GM23338 (cell line): ENCODE results near the gene CHRNA3. TPM values are rescaled to one million over a fixed set of nuclear protein-coding genes. Genes with fewer than 3 reads are reported as not detected.

Experiments used
- ATAC-seq: fragments of 200-7000 bp; cut with Tn5 transposase; 3 replicates; pipeline ENCODE4 v1.9.1; 2020
- DNase-seq: peaks from one replicate; pipeline ENCODE4 v3.0.0-alpha.2; 2015; ENCODE audit warnings: low spot score
- H2AFZ ChIP-seq: fragments of 200-600 bp; sonication (generic); 2 replicates; pipeline ENCODE4 v1.8.0; 2016; ENCODE audit warnings: antibody characterized with exemption, mild to moderate bottlenecking, moderate library complexity
- H3F3A ChIP-seq: fragments of 200-600 bp; sonication (generic); replicated peaks from 2 replicates; pipeline ENCODE4 v1.8.0; 2017; ENCODE audit warnings: antibody characterized with exemption, mixed run types, low read depth
- H3K27ac ChIP-seq: fragments of 200-600 bp; sonication (generic); 2 replicates; pipeline ENCODE4 v1.6.1; 2016; ENCODE audit warnings: low read depth
- H3K27me3 ChIP-seq: fragments of 200-600 bp; sonication (generic); 2 replicates; pipeline ENCODE4 v1.8.0; 2016; ENCODE audit warnings: mild to moderate bottlenecking, mixed run types, moderate library complexity; ENCODE audit not compliant: insufficient read depth
- H3K36me3 ChIP-seq: fragments of 200-600 bp; sonication (generic); 2 replicates; pipeline ENCODE4 v1.8.0; 2016; ENCODE audit warnings: mild to moderate bottlenecking; ENCODE audit not compliant: insufficient read depth
- H3K4me1 ChIP-seq: fragments of 200-600 bp; sonication (generic); 2 replicates; pipeline ENCODE4 v1.8.0; 2016; ENCODE audit warnings: mild to moderate bottlenecking, moderate library complexity; ENCODE audit not compliant: insufficient read depth
- H3K4me2 ChIP-seq: fragments of 200-600 bp; sonication (generic); 2 replicates; pipeline ENCODE4 v1.7.1; 2017; ENCODE audit warnings: mixed run types
- H3K4me3 ChIP-seq: fragments of 200-600 bp; sonication (generic); 2 replicates; pipeline ENCODE4 v1.6.1; 2016; ENCODE audit warnings: mixed run types
- H3K79me2 ChIP-seq: fragments of 200-600 bp; sonication (generic); replicated peaks from 2 replicates; pipeline ENCODE4 v1.8.0; 2017; ENCODE audit warnings: mild to moderate bottlenecking; ENCODE audit not compliant: insufficient read depth
- H3K9me2 ChIP-seq: fragments of 200-600 bp; sonication (generic); 2 replicates; pipeline ENCODE4 v1.8.0; 2017; ENCODE audit not compliant: insufficient read depth
- H4K20me1 ChIP-seq: fragments of 200-600 bp; sonication (generic); replicated peaks from 2 replicates; pipeline ENCODE4 v1.8.0; 2017; ENCODE audit warnings: mild to moderate bottlenecking; ENCODE audit not compliant: insufficient read depth
- H3K27ac Mint-ChIP-seq: 2 replicates; pipeline ENCODE4 v1.8.0; 2020; ENCODE audit warnings: inconsistent platforms, mild to moderate bottlenecking, moderate library complexity, mixed read lengths
- H3K27me3 Mint-ChIP-seq: 3 replicates; pipeline ENCODE4 v1.8.0; 2022; ENCODE audit warnings: low read depth, mild to moderate bottlenecking, moderate library complexity, mixed read lengths, inconsistent platforms; ENCODE audit not compliant: insufficient read depth, poor library complexity
- H3K36me3 Mint-ChIP-seq: 3 replicates; pipeline ENCODE4 v1.8.0; 2021; ENCODE audit warnings: low read depth, mild to moderate bottlenecking, inconsistent platforms, moderate library complexity, mixed read lengths
- H3K4me1 Mint-ChIP-seq: 3 replicates; pipeline ENCODE4 v1.8.0; 2020; ENCODE audit warnings: mild to moderate bottlenecking, inconsistent platforms, mixed read lengths
- H3K4me3 Mint-ChIP-seq: 3 replicates; pipeline ENCODE4 v1.8.0; 2021; ENCODE audit warnings: moderate library complexity, mild to moderate bottlenecking, inconsistent platforms, mixed read lengths
- H3K9me3 Mint-ChIP-seq: 3 replicates; pipeline ENCODE4 v1.8.0; 2020; ENCODE audit warnings: moderate library complexity, mild to moderate bottlenecking, inconsistent platforms, mixed read lengths
- CREB1 ChIP-seq: fragments of 250-450 bp; sonication (Bioruptor Pico); IDR thresholded peaks from 2 replicates; pipeline ENCODE4 v1.5.0; 2020; ENCODE audit warnings: low read depth, mild to moderate bottlenecking, moderate library complexity
- EZH2 ChIP-seq: fragments of 200-600 bp; sonication (generic); IDR thresholded peaks from one replicate; pipeline ENCODE4 v1.8.0; 2017; ENCODE audit warnings: antibody characterized with exemption, mild to moderate bottlenecking, low read depth; ENCODE audit not compliant: unreplicated experiment
- EZH2phosphoT487 ChIP-seq: fragments of 200-600 bp; sonication (generic); IDR thresholded peaks from one replicate; pipeline ENCODE4 v1.8.1; 2018; ENCODE audit warnings: antibody characterized with exemption; ENCODE audit not compliant: unreplicated experiment
- JUNB ChIP-seq: IDR thresholded peaks from one replicate; pipeline ENCODE4 v1.6.1; 2016; ENCODE audit warnings: antibody characterized with exemption; ENCODE audit not compliant: unreplicated experiment
- NANOG ChIP-seq: IDR thresholded peaks from 2 replicates; pipeline ENCODE4 v1.6.1; 2016; ENCODE audit warnings: antibody characterized with exemption, borderline replicate concordance
- POLR2AphosphoS5 ChIP-seq: IDR thresholded peaks from 2 replicates; pipeline ENCODE4 v1.6.1; 2016; ENCODE audit warnings: antibody characterized with exemption, low read depth
- REST ChIP-seq: IDR thresholded peaks from one replicate; pipeline ENCODE4 v1.6.1; 2018; ENCODE audit warnings: antibody characterized with exemption; ENCODE audit not compliant: unreplicated experiment
- STAT1 ChIP-seq: IDR thresholded peaks from one replicate; pipeline ENCODE4 v1.6.1; 2016; ENCODE audit warnings: antibody characterized with exemption; ENCODE audit not compliant: unreplicated experiment
- ZNF114 ChIP-seq: fragments of 250-450 bp; sonication (Bioruptor Pico); IDR thresholded peaks from 2 replicates; pipeline ENCODE4 v1.5.0; 2020; ENCODE audit warnings: mild to moderate bottlenecking, moderate library complexity
- ZNF331 ChIP-seq: fragments of 250-450 bp; sonication (Bioruptor Pico); IDR thresholded peaks from 2 replicates; pipeline ENCODE4 v1.5.0; 2020; ENCODE audit warnings: low read depth, mild to moderate bottlenecking, moderate library complexity
- ZNF462 ChIP-seq: fragments of 250-450 bp; sonication (Bioruptor Pico); IDR thresholded peaks from 2 replicates; pipeline ENCODE4 v1.5.0; 2020; ENCODE audit warnings: mild to moderate bottlenecking, moderate library complexity
- polyA plus RNA-seq: library from polyadenylated mRNA; unstranded; fragments of >200 nt; fragmentation: Nextera tagmentation; extraction: Ambion mirVana; gene quantifications from 2 replicates; pipeline ENCODE4 v1.2.1, GENCODE V29; 2016
- total RNA-seq: library from RNA; depleted of rRNA; stranded (reverse); fragments of >200 nt; shearing (Covaris generic); gene quantifications from 2 replicates; pipeline ENCODE4 v1.2.3, GENCODE V29; 2014
- TF ChIP-seq, protein P1 (sequence below): IDR thresholded peaks from 2 replicates; pipeline ENCODE4 v1.6.1; 2016; ENCODE audit warnings: antibody characterized with exemption

The CHRNA3 gene
- total and polyA plus RNA-seq, 2 experiments from 2014 or later = 2.9 to 3.5 TPM

DNA sequence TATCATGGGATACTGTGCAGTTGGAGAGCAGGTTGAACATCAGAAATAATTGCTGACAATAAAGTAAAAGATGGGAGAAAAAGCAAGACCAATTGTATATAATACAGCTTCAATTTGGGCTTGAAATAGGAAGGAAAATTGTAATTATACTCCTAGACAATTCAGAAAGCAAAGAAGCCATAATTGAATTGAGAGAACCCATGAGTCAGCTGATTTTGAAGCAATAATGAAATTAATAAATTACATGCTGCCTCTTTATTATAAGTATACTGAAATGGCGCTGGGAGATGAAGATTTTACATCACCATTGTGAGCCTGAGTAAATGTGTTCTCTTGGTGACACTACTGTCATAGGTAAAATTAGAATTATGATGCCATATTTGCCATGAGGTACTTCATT, 23.2 kb downstream of the CHRNA3 start:
- no peak overlapping the region for H3K27ac ChIP-seq
- DNase-seq (no peak), ATAC-seq (no peak)
- no peak overlapping the region for H2AFZ ChIP-seq
- no peaks in the 10 kb centered on the region for H3K79me2 ChIP-seq
- Mint-ChIP-seq H3K4me3 (no peak overlapping the region), H3K27ac (no peak overlapping the region), H3K4me1 (no peaks in the 10 kb centered on the region), H3K36me3 (peaks cover 18% of the 10 kb centered on the region), H3K27me3 (no peaks in the 10 kb centered on the region), H3K9me3 (peaks cover 3% of the 10 kb centered on the region; the same call in 2 of the 3 replicates)
- peaks cover 9% of the 10 kb centered on the region for H3K36me3 ChIP-seq
- no peak overlapping the region for H3K4me3 ChIP-seq
- no peaks in the 10 kb centered on the region for H3K27me3 ChIP-seq
- TF ChIP-seq NANOG (no peak), ZNF331 (CRISPR knock-in tag) (no peak), EZH2phosphoT487 (no peak), CREB1 (no peak), ZNF462 (CRISPR knock-in tag) (no peak), EZH2 (no peak), STAT1 (no peak), REST (no peak), POLR2AphosphoS5 (no peak), JUNB (no peak), ZNF114 (CRISPR knock-in tag) (no peak)
- TF ChIP-seq, protein P1, sequence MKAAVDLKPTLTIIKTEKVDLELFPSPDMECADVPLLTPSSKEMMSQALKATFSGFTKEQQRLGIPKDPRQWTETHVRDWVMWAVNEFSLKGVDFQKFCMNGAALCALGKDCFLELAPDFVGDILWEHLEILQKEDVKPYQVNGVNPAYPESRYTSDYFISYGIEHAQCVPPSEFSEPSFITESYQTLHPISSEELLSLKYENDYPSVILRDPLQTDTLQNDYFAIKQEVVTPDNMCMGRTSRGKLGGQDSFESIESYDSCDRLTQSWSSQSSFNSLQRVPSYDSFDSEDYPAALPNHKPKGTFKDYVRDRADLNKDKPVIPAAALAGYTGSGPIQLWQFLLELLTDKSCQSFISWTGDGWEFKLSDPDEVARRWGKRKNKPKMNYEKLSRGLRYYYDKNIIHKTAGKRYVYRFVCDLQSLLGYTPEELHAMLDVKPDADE = no peak
- no peaks in the 10 kb centered on the region for H3K9me2 ChIP-seq
- no peak overlapping the region for H3K4me2 ChIP-seq
- no peaks in the 10 kb centered on the region; the same call in 1 of the 2 replicates for H4K20me1 ChIP-seq
- H3F3A ChIP-seq = no peaks in the 10 kb centered on the region
- H3K4me1 ChIP-seq = no peaks in the 10 kb centered on the region
